GM12892 (cell line): ENCODE measurements around the gene SLC35F1.

Experiments used
- POLR2A ChIP-seq: IDR thresholded peaks from 2 replicates; pipeline ENCODE4 v1.6.1; 2011; ENCODE audit warnings: low read depth, low read length, control low read depth
- POLR2AphosphoS5 ChIP-seq: IDR thresholded peaks from 2 replicates; pipeline ENCODE4 v1.6.1; 2011; ENCODE audit warnings: low read depth, low read length, control low read depth

DNA sequence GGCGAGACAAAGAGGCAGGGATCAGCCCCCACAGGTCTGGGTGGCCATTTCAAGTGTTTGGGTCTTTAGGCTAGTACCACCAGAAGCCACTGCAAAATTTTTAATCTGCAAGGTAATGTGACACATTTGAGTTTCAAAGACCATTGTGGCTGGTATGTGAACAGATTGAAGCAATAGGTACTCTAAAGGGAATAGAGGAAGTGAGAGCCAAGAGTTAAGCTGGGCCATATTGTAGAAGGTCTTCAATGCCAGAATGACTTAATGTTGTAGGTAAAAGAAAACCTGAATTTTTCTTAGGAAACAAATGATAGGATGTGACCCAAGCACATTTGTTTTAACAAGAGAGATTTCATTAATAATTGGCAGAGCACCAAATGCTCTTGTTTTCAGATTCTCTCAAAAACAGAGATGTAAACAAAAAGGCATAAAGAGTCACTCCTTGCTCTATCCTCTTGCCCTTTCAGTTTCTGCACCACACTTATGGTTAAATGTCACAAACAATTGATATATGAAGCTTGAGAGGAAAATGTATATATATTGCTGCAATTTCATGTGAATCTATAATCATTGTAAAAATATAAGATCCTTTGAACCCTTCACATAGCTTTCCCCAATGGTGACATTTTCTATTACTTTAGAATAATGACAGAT is 333.9 kb downstream of the SLC35F1 start:
- TF ChIP-seq POLR2A (no peak), POLR2AphosphoS5 (no peak)
